DND-41 (cell line): ENCODE results near the gene GSTA4.

Experiments used
- ATAC-seq: fragments of 200-7000 bp; cut with Tn5 transposase; 3 replicates; pipeline ENCODE4 v1.9.1; 2021; ENCODE audit warnings: low read depth; ENCODE audit not compliant: insufficient read depth
- DNase-seq: peaks from one replicate; pipeline ENCODE4 v3.0.0-alpha.2; 2020
- H2AFZ ChIP-seq: 2 replicates; pipeline ENCODE4 v1.6.0; 2012; ENCODE audit warnings: low read depth, low read length
- H3K27ac ChIP-seq: 2 replicates; pipeline ENCODE4 v1.5.1; 2012; ENCODE audit warnings: low read length, inconsistent platforms
- H3K27me3 ChIP-seq: fragments of 200-600 bp; sonication (generic); 2 replicates; pipeline ENCODE4 v1.6.0; 2012; ENCODE audit warnings: low read length, mild to moderate bottlenecking, inconsistent platforms; ENCODE audit not compliant: insufficient read depth, poor library complexity
- H3K36me3 ChIP-seq: 2 replicates; pipeline ENCODE4 v1.5.1; 2012; ENCODE audit warnings: low read length, inconsistent platforms; ENCODE audit not compliant: insufficient read depth
- H3K4me1 ChIP-seq: 2 replicates; pipeline ENCODE4 v1.5.1; 2012; ENCODE audit warnings: mild to moderate bottlenecking, low read length; ENCODE audit not compliant: insufficient read depth
- H3K4me2 ChIP-seq: 2 replicates; pipeline ENCODE4 v1.6.0; 2012; ENCODE audit warnings: mild to moderate bottlenecking, moderate library complexity, low read length, inconsistent platforms; ENCODE audit not compliant: insufficient read depth
- H3K4me3 ChIP-seq, 2 experiments: fragments of 200-600 bp in 1 of 2; shearing (Covaris generic) in 1 of 2; 2 replicates each; pipeline ENCODE4 v1.5.1; 2012 to 2016; ENCODE audit warnings: inconsistent platforms in 2 of 2, low read length in 2 of 2, mild to moderate bottlenecking in 2 of 2, low read depth in 1 of 2, moderate library complexity in 1 of 2
- H3K79me2 ChIP-seq: 2 replicates; pipeline ENCODE4 v1.6.0; 2012; ENCODE audit warnings: low read length, inconsistent platforms; ENCODE audit not compliant: insufficient read depth
- H3K9ac ChIP-seq: 2 replicates; pipeline ENCODE4 v1.6.0; 2012; ENCODE audit warnings: low read depth, mild to moderate bottlenecking, inconsistent platforms, low read length, moderate library complexity
- H3K9me3 ChIP-seq: 2 replicates; pipeline ENCODE4 v1.5.1; 2012; ENCODE audit warnings: low read length, moderate library complexity, mild to moderate bottlenecking, inconsistent platforms; ENCODE audit not compliant: insufficient read depth, severe bottlenecking
- H4K20me1 ChIP-seq: 2 replicates; pipeline ENCODE4 v1.6.0; 2012; ENCODE audit warnings: low read length; ENCODE audit not compliant: insufficient read depth
- EZH2 ChIP-seq: IDR thresholded peaks from 3 replicates; pipeline ENCODE4 v1.6.1; 2012; ENCODE audit warnings: borderline replicate concordance, low read depth, mild to moderate bottlenecking, moderate library complexity, low read length, inconsistent platforms; ENCODE audit not compliant: severe bottlenecking
- TF ChIP-seq, protein P1 (sequence below): IDR thresholded peaks from 2 replicates; pipeline ENCODE4 v1.5.1; 2012; ENCODE audit warnings: borderline replicate concordance, low read length, moderate library complexity, mild to moderate bottlenecking; ENCODE audit not compliant: poor library complexity, severe bottlenecking; ENCODE audit errors: extremely low read depth

Gene GSTA4

GRCh38 chr6:53032849-53033248 lies 37.8 kb upstream of the GSTA4 start:
- no peak overlapping the region for H3K27ac ChIP-seq
- DNase-seq (no peak), ATAC-seq (no peak)
- no peak overlapping the region for H3K4me3 ChIP-seq
- H3K4me1 ChIP-seq = no peaks in the 10 kb centered on the region
- TF ChIP-seq, protein P1, sequence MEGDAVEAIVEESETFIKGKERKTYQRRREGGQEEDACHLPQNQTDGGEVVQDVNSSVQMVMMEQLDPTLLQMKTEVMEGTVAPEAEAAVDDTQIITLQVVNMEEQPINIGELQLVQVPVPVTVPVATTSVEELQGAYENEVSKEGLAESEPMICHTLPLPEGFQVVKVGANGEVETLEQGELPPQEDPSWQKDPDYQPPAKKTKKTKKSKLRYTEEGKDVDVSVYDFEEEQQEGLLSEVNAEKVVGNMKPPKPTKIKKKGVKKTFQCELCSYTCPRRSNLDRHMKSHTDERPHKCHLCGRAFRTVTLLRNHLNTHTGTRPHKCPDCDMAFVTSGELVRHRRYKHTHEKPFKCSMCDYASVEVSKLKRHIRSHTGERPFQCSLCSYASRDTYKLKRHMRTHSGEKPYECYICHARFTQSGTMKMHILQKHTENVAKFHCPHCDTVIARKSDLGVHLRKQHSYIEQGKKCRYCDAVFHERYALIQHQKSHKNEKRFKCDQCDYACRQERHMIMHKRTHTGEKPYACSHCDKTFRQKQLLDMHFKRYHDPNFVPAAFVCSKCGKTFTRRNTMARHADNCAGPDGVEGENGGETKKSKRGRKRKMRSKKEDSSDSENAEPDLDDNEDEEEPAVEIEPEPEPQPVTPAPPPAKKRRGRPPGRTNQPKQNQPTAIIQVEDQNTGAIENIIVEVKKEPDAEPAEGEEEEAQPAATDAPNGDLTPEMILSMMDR = no peak
- no peak for TF ChIP-seq EZH2
- H3K79me2 ChIP-seq = no peaks in the 10 kb centered on the region
- H4K20me1 ChIP-seq = no peaks in the 10 kb centered on the region
- H3K36me3 ChIP-seq = peaks cover 81% of the 10 kb centered on the region
- no peaks in the 10 kb centered on the region for H3K9me3 ChIP-seq
- H3K27me3 ChIP-seq = no peaks in the 10 kb centered on the region
- no peak overlapping the region for H3K4me2 ChIP-seq
- H3K9ac ChIP-seq = no peak overlapping the region
- H2AFZ ChIP-seq = no peak overlapping the region

GRCh38 chr6:53031281-53031680 lies 36.2 kb upstream of the GSTA4 start:
- Histone ChIP-seq H3K9ac (no peak overlapping the region), H3K79me2 (no peaks in the 10 kb centered on the region), H3K27me3 (no peaks in the 10 kb centered on the region), H3K36me3 (peaks cover 85% of the 10 kb centered on the region), H4K20me1 (no peaks in the 10 kb centered on the region), H3K4me3 (no peak overlapping the region), H3K9me3 (no peaks in the 10 kb centered on the region), H3K4me2 (no peak overlapping the region), H3K27ac (no peak overlapping the region), H2AFZ (no peak overlapping the region), H3K4me1 (no peaks in the 10 kb centered on the region)
- no peak for ATAC-seq
- no peak for TF ChIP-seq EZH2
- TF ChIP-seq, protein P1 = no peak
- no peak for DNase-seq

DNA sequence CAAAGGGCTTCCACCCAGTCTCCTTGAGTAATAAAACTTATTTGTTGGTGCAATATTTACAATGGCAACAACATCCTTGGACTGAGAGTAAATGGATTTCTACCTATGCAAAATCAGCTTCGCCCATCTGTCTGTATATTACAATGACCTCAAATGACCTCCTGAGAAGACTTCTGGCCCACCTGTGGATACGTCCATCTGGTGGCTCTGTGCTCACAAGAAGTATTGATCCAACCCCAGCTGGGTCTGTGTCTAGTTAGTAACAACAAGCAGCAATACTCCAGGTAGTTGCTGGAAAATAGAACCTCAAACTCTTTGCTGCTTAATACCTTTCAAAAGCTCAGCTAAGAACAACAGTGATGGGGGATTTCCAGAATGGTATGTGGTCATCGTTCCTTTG lies 34.7 kb upstream of the GSTA4 start:
- DNase-seq (no peak), ATAC-seq (no peak)
- Histone ChIP-seq H3K27ac (no peak overlapping the region), H3K27me3 (no peaks in the 10 kb centered on the region), H3K4me3 (no peak overlapping the region), H3K4me1 (no peaks in the 10 kb centered on the region), H3K9ac (no peak overlapping the region), H3K36me3 (peaks cover 80% of the 10 kb centered on the region), H3K4me2 (no peak overlapping the region), H3K9me3 (no peaks in the 10 kb centered on the region), H2AFZ (no peak overlapping the region), H3K79me2 (no peaks in the 10 kb centered on the region), H4K20me1 (no peaks in the 10 kb centered on the region)
- TF ChIP-seq, protein P1 = no peak
- no peak for TF ChIP-seq EZH2

DNA sequence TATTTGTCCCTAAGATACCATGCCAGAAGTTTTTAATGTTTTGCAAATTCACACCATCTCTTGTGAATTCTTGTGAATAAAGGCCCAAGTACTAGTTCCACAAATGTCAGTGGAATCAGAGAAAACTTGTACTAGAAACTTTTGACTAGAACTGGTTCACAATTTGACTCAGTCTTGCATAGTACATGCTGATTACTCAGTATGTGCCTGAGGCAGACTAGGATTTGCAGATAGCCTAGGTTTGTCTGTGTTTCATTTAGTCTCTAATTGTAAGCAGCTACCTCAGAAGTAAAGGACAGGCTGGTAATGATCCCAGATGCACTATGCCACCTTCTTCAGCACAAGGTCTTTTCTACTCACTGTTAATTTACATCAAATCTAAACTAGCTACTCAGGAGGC lies 34.2 kb upstream of the GSTA4 start:
- Histone ChIP-seq H4K20me1 (no peaks in the 10 kb centered on the region), H3K36me3 (peaks cover 75% of the 10 kb centered on the region), H2AFZ (no peak overlapping the region), H3K9ac (no peak overlapping the region), H3K4me3 (no peak overlapping the region), H3K9me3 (no peaks in the 10 kb centered on the region), H3K4me1 (no peaks in the 10 kb centered on the region), H3K4me2 (no peak overlapping the region), H3K27me3 (no peaks in the 10 kb centered on the region), H3K27ac (no peak overlapping the region), H3K79me2 (no peaks in the 10 kb centered on the region)
- DNase-seq = no peak
- no peak for ATAC-seq
- TF ChIP-seq EZH2 = no peak
- TF ChIP-seq, protein P1 = no peak
